HG03097 (cell line): ENCODE data around the gene OR13C8.

Source experiments
- ATAC-seq: cut with Tn5 transposase; IDR thresholded peaks from one replicate; pipeline ENCODE4 v1.9.1; 2021; ENCODE audit not compliant: unreplicated experiment, low FRiP score

OR13C8 gene

GRCh38 chr9:104608336-104608735 lies 39.4 kb downstream of the OR13C8 start:
- no peak for ATAC-seq

- no peak for ATAC-seq
Observed at GRCh38 chr9:104611213-104611612, 42.2 kb downstream of the OR13C8 start.

- no peak for ATAC-seq
Observed at GRCh38 chr9:104617418-104617817, 48.5 kb downstream of the OR13C8 start.

- ATAC-seq, result no peak
Observed at GRCh38 chr9:104618104-104618503, 49.1 kb downstream of the OR13C8 start, which contains the start of gene OR13C9. TSS of gene OR13C9 (minus strand) at chr9:104618204. CDS start at chr9:104618204, 0 bp downstream.
